ENCODE results near the gene TMEM248.
A peak's percentile ranks its signal among the peaks of the same experiment; 100 is the strongest.

Gene TMEM248

DNA sequence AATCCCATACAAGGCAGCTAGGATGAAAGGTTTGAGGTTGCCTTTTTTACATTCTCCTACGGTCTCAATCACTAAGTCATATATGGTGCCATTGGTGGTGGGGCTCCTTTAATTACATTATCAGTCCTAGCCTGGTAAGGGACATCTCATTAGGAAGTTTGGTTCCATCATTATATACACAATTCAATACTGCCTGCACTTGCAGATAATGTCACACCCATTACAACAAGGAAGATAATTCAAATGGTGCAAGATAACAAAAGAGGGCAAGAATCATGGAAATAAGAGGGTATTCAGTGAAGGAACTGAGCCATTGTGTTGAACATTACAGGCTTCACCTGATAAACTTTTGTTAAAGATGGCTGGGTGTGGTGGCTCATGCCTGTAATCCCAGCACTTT, 1.7 kb upstream of the TMEM248 start:
- Histone ChIP-seq H3K36me3 (replicated peaks) (peaks cover 5% of the 10 kb centered on the region; the same call in 1 of the 2 replicates), H3K9me3 (no peaks in the 10 kb centered on the region), H3K27me3 (ENCODE audit: low read depth) (no peaks in the 10 kb centered on the region), H3K4me1 (peaks cover 7% of the 10 kb centered on the region; the same call in 1 of the 2 replicates), H3K4me3 (no peak overlapping the region)
- in situ Hi-C loops (cut with MboI; ENCODE audit: low sequenced_read_pairs) = no loop called here
- no peak for DNase-seq (ENCODE audit: low spot score in 2 of 2)

DNA sequence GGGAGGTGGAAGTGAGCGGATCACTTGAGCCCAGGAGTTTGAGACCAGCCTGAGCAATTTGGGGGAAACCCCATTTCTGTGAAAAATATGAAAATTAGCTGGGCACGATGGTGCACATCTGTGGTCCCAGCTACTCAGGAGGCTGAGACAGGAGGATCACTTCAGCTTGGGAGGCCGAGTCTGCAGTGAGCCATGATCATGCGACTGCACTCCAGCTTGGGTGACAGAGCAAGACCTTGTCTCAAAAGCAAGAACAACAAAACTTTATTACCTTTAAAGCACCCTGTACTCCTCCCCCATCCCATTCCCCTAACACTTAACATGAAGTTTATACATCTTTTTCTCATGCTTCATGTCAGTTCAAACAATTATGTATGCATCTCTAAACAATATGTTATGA, 1.3 kb upstream of the TMEM248 start:
- in situ Hi-C loops (cut with MboI; ENCODE audit: low sequenced_read_pairs) = no loop called here
- peaks cover 7% of the 10 kb centered on the region; the same call in 1 of the 2 replicates for H3K4me1 ChIP-seq
- DNase-seq (ENCODE audit: low spot score in 2 of 2) = no peak
- no peaks in the 10 kb centered on the region for H3K27me3 ChIP-seq (ENCODE audit: low read depth)
- peaks cover 7% of the 10 kb centered on the region; the same call in 1 of the 2 replicates for H3K36me3 ChIP-seq (replicated peaks)
- no peak overlapping the region for H3K4me3 ChIP-seq
- no peaks in the 10 kb centered on the region for H3K9me3 ChIP-seq

DNA sequence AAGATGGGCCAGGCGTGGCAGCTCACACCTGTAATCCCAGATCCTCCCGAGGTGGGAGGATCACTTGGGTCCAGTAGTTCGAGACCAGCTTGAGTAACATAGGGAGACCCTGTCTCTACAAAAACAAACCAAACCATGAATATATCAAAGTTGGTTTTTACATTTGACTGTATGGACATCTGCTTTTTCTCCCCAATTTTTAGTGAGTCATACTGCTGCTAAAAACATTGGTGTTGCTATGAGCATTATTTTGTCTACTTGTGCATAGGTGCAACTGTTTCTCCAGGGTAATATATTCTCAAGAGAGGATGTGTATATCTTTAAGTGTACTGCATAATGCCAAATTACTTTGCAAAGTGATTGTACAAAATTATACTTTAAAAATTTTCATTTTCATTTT, 769 bp upstream of the TMEM248 start:
- H3K27me3 ChIP-seq (ENCODE audit: low read depth) = no peaks in the 10 kb centered on the region
- no peaks in the 10 kb centered on the region for H3K9me3 ChIP-seq
- DNase-seq (ENCODE audit: low spot score in 2 of 2) = no peak
- peaks cover 10% of the 10 kb centered on the region for H3K4me1 ChIP-seq
- in situ Hi-C loops (cut with MboI; ENCODE audit: low sequenced_read_pairs) = no loop called here
- peak overlapping the region; percentile 65 for H3K4me3 ChIP-seq
- H3K36me3 ChIP-seq (replicated peaks) = peaks cover 7% of the 10 kb centered on the region; the same call in 1 of the 2 replicates

DNA sequence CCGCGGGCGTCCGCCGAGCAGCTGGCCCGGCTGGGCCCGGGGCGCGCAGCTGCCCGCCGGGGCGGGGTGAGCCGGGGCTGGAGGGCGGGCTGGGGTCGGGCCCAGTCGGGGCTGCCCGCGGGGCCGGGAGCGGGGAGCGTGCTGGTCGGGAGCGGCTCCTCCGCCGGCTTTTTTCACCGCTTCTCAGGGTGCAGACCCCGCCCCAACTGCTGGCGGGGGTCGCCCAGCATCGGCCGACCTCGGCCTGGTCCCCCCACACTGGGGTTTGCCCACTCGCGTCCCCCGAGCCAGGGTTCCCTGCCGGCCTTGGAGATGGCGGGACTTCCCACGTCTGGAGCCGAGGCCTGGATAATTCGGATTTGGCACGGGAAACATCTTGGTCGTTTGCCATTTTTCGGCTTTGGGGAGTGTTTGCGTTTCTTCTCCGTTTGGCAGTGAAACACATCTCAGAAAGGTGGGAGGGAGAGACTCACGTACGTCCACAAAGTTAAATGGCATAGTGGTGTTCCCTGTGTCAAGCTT, 432 bp downstream of the TMEM248 start:
- H3K4me3 ChIP-seq = peak overlapping the region; percentile 65
- in situ Hi-C loops (cut with MboI; ENCODE audit: low sequenced_read_pairs) = no loop called here
- peaks cover 7% of the 10 kb centered on the region; the same call in 1 of the 2 replicates for H3K36me3 ChIP-seq (replicated peaks)
- DNase-seq (ENCODE audit: low spot score in 2 of 2) = peak in 1 of 2 experiments; percentile 29
- H3K4me1 ChIP-seq = peaks cover 16% of the 10 kb centered on the region
- no peaks in the 10 kb centered on the region for H3K27me3 ChIP-seq (ENCODE audit: low read depth)
- H3K9me3 ChIP-seq = no peaks in the 10 kb centered on the region

DNA sequence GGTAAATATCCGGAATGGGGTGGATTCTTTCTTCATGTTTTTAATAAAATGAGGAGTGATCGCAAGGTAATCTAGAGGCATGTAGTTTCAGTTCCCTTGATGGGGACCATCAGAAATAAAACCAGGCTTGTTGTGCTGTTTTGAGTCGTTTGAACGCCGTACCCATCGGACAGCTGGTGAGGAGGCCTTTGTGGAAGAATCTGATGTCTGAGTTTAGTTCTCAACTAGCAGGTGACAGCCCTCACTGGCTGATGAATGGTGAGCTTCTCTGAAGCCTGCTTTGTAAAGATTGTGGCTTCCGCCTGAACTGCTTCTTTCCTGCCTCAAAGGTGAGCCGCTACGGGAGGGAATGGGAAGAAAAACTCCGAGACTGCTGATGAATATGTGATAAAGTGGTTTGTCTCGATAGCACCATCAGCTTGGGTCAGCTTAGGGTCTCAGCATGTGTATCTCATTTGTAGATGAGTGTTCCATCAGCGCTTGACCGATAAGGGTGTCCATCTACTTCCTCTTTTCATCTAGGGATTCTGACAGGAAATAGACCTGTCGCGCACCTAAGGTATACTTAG, 977 bp downstream of the TMEM248 start:
- Histone ChIP-seq H3K36me3 (replicated peaks) (peaks cover 10% of the 10 kb centered on the region), H3K4me3 (peak overlapping the region; percentile 65), H3K27me3 (ENCODE audit: low read depth) (no peaks in the 10 kb centered on the region), H3K4me1 (peaks cover 16% of the 10 kb centered on the region), H3K9me3 (no peaks in the 10 kb centered on the region)
- DNase-seq (ENCODE audit: low spot score in 2 of 2) = peak in 1 of 2 experiments; percentile 22
- in situ Hi-C loops (cut with MboI; ENCODE audit: low sequenced_read_pairs) = no loop called here

DNA sequence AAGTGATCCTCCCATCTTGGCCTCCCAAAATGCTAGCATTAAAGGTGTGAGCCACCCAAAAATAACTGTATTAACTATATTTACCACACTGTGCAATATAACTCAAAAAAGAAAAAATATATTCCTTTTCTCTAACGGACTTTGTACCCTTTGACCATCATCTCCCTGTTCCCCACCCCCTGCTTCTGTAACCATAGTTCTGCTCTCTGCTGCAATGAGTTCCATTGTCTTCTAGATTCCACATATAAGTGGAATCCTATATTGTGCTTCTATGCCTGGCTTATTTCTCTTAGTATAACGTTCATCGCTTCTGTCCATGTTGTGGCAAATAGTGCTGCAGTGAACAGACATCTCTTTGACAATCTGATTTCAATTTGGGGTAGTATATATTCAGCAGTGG, 4.2 kb downstream of the TMEM248 start:
- no peak overlapping the region for H3K4me3 ChIP-seq
- peaks cover 10% of the 10 kb centered on the region for H3K4me1 ChIP-seq
- H3K27me3 ChIP-seq (ENCODE audit: low read depth) = no peaks in the 10 kb centered on the region
- no peaks in the 10 kb centered on the region for H3K9me3 ChIP-seq
- H3K36me3 ChIP-seq (replicated peaks) = peaks cover 19% of the 10 kb centered on the region
- no peak for DNase-seq (ENCODE audit: low spot score in 2 of 2)
- in situ Hi-C loops (cut with MboI; ENCODE audit: low sequenced_read_pairs) = no loop called here

DNA sequence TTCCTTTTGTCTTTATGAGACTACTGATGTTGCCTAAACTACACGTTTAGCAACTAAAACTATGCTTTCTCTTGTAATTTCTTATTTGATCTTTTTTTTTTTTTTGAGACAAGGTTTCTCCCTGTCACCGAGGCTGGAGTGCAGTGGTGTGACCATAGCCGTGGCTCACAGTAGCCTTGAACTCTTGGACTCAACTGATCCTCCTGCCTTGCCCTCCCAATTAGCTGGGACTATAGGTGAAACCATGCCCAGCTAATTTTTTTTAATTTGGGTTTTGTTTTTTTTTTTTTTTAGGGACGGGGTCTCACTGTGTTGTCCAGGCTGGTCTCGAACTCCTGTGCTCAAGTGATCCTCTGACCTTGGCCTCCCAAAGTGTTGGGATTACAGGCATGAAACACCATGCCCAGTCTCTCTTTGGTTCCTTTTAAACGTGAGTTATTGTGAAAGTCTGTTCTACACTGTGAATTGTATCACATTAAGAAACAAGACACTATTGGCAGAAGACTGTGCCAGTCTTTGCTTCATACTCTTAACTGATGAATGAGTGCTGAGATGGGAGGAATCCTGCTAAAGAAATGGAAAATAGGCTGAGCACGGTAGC, 6.4 kb downstream of the TMEM248 start:
- no peak for DNase-seq (ENCODE audit: low spot score in 2 of 2)
- Histone ChIP-seq H3K9me3 (no peaks in the 10 kb centered on the region), H3K27me3 (ENCODE audit: low read depth) (no peaks in the 10 kb centered on the region), H3K36me3 (replicated peaks) (peaks cover 19% of the 10 kb centered on the region), H3K4me1 (peaks cover 9% of the 10 kb centered on the region), H3K4me3 (no peak overlapping the region)
- in situ Hi-C loops (cut with MboI; ENCODE audit: low sequenced_read_pairs) = no loop called here

DNA sequence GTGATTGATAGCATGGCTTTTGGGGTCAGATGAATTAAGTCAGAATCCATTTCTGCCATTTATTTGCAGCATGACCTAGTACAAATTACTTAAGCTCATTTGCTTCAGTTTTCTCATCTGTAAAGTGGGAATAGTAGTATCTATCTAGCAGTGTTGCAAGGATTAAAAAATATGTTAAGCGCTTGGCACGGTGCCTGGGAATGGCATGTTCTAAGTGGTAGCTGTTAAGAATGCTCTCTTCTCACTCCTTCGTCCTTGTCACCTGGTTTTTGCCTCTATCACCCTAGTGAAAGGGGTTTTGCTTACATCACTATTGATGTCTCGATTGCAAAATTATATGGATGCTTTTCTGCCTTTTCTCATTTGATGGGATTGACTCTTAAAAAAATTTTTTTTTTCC, 7.4 kb downstream of the TMEM248 start:
- H3K27me3 ChIP-seq (ENCODE audit: low read depth) = no peaks in the 10 kb centered on the region
- peaks cover 19% of the 10 kb centered on the region for H3K36me3 ChIP-seq (replicated peaks)
- H3K4me3 ChIP-seq = no peak overlapping the region
- in situ Hi-C loops (cut with MboI; ENCODE audit: low sequenced_read_pairs) = no loop called here
- H3K9me3 ChIP-seq = no peaks in the 10 kb centered on the region
- H3K4me1 ChIP-seq = peaks cover 11% of the 10 kb centered on the region
- DNase-seq (ENCODE audit: low spot score in 2 of 2) = peak in 1 of 2 experiments; percentile 44

DNA sequence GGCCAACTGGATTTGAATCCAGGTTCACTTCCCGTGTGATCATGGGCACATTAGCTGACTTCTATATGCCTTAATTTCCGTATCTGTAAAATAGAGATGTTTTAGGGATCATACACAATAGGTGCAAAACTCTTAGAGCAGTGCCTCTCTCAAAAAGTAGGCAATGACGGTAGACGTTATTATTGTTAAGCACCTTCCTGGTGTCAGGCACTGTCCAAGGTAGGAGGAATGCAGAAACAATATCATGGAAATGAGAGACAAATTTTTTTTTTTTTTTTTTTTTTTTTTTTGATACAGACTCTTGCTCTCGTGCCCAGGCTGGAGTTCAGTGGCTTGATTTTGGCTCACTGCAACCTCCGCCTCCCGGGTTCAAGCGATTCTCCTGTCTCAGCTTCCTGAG, 8.1 kb downstream of the TMEM248 start:
- H3K27me3 ChIP-seq (ENCODE audit: low read depth) = no peaks in the 10 kb centered on the region
- peaks cover 16% of the 10 kb centered on the region for H3K36me3 ChIP-seq (replicated peaks)
- H3K4me3 ChIP-seq = no peak overlapping the region
- no peak for DNase-seq (ENCODE audit: low spot score in 2 of 2)
- in situ Hi-C loops (cut with MboI; ENCODE audit: low sequenced_read_pairs) = no loop called here
- H3K4me1 ChIP-seq = peaks cover 12% of the 10 kb centered on the region
- no peaks in the 10 kb centered on the region for H3K9me3 ChIP-seq

DNA sequence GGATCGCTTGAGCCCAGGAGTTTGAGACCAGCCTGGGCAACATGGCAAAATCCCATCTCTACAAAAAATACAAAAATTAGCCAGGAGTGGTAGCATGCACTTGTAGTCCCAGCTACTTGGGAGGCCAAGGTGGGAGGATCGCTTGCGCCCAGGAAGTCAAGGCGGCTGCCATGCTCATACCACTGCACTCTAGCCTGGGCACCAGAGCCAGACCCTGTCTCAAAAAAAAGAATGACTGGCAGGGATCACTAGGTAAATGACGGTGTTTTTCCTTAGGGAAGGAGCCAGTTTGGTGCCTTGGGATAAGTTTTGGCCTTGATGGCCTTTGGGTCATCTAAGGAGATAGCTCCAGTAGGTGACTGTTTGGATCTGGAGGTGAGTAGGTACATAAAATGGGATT, 8.9 kb downstream of the TMEM248 start:
- DNase-seq (ENCODE audit: low spot score in 2 of 2) = no peak
- H3K27me3 ChIP-seq (ENCODE audit: low read depth) = no peaks in the 10 kb centered on the region
- H3K4me1 ChIP-seq = peaks cover 12% of the 10 kb centered on the region
- H3K36me3 ChIP-seq (replicated peaks) = peaks cover 12% of the 10 kb centered on the region; the same call in 1 of the 2 replicates
- in situ Hi-C loops (cut with MboI; ENCODE audit: low sequenced_read_pairs) = no loop called here
- H3K4me3 ChIP-seq = no peak overlapping the region
- no peaks in the 10 kb centered on the region for H3K9me3 ChIP-seq

DNA sequence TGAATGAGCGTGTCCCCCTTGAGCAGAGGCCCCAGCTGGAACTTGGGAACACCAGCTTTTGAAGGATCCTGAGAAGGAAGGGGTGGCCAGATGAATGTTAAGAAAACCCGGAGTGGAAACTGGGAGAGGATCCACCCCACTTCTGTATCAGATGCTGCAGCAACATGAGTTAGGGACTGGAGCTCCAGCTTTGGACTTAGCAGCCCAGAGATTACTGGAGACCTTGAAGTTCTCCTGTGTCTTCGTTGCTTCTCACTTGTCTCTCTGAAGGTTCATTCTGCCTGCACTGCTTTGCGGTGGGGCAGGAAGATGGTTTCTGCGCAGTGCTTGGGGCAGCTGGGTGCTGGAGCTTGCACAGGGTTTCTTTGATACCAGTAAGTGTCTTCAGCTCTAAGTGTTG, 9.3 kb downstream of the TMEM248 start:
- DNase-seq (ENCODE audit: low spot score in 2 of 2) = peak in 1 of 2 experiments; percentile 54
- H3K4me3 ChIP-seq = no peak overlapping the region

DNA sequence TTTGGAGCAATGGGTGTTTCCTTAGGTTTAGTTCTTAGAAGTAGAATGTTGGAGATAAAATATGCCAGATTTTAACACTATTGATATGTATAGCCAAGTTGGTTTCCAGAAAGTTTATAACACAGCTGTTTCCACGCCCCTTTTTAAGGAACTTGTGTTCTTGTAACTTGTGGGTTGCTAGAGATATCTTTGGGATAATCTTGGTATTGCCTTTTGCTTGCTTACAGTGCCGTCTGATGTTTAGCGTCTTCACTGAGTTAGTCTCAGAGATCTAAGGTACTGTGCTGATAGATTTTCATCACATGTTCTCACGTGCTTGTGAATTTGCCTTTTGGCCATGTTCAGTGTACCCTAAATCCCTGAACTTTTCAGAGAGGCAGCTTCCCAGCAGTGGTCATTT, 12.4 kb downstream of the TMEM248 start:
- Histone ChIP-seq H3K27me3 (ENCODE audit: low read depth) (no peaks in the 10 kb centered on the region), H3K4me3 (no peak overlapping the region), H3K4me1 (peaks cover 3% of the 10 kb centered on the region; the same call in 1 of the 2 replicates), H3K9me3 (no peaks in the 10 kb centered on the region), H3K36me3 (replicated peaks) (0 out of 2 replicates have a peak, but pooled peaks cover 2% of the 10 kb centered on the region)
- in situ Hi-C loops (cut with MboI; ENCODE audit: low sequenced_read_pairs) = no loop called here
- no peak for DNase-seq (ENCODE audit: low spot score in 2 of 2)

More for the DNA sequence above, 9.3 kb downstream of the TMEM248 start:
- H3K4me1 ChIP-seq = peaks cover 8% of the 10 kb centered on the region
- peaks cover 12% of the 10 kb centered on the region; the same call in 1 of the 2 replicates for H3K36me3 ChIP-seq (replicated peaks)
- in situ Hi-C loops (cut with MboI; ENCODE audit: low sequenced_read_pairs) = no loop called here
- H3K27me3 ChIP-seq (ENCODE audit: low read depth) = no peaks in the 10 kb centered on the region
- no peaks in the 10 kb centered on the region for H3K9me3 ChIP-seq

DNA sequence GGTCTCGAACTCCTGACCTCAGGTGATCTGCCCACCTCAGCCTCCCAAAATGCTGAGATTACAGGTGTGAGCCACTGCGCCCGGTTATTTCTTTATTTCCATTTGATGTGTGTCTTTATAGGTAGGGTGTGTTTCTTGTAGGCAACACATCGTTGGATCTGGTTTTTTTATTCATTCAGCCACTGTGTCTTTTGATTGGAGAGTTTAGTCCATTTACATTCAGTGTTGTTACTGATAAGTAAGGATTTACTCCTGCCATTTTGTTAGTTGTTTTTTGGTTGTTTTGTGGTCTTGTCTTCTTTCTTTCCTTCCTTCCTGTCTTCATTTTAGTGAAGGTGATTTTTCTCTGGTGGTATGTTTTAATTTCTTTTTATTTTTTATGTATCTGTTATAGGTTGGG, 16.9 kb downstream of the TMEM248 start:
- Histone ChIP-seq H3K4me3 (no peak overlapping the region), H3K27me3 (ENCODE audit: low read depth) (no peaks in the 10 kb centered on the region), H3K36me3 (replicated peaks) (peaks cover 5% of the 10 kb centered on the region), H3K4me1 (peaks cover 3% of the 10 kb centered on the region; the same call in 1 of the 2 replicates), H3K9me3 (no peaks in the 10 kb centered on the region)
- in situ Hi-C loops (cut with MboI; ENCODE audit: low sequenced_read_pairs) = no loop called here
- no peak for DNase-seq (ENCODE audit: low spot score in 2 of 2)

DNA sequence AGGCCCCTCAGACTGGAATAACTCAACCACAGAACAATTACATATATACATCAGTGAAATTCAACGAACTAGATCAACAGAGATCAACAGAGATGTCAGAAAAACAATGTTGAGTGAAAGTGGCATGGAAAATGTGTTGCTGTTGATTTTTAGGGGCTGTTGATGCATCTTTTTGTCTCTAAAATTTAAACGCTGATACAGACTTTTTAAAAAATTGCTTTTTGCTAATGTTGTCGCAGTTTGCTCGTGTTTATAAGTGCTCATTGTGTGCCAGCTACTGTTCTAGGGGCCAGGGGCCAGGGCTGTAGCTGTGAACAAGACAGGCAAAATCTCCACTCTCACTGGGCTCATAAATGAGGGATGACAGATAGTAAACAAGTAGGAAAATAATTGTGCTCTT, 18.3 kb downstream of the TMEM248 start:
- Histone ChIP-seq H3K4me3 (no peak overlapping the region), H3K36me3 (replicated peaks) (peaks cover 16% of the 10 kb centered on the region), H3K9me3 (no peaks in the 10 kb centered on the region), H3K27me3 (ENCODE audit: low read depth) (no peaks in the 10 kb centered on the region), H3K4me1 (no peaks in the 10 kb centered on the region)
- in situ Hi-C loops (cut with MboI; ENCODE audit: low sequenced_read_pairs) = no loop called here
- DNase-seq (ENCODE audit: low spot score in 2 of 2) = no peak
